HL-60 (cell line): ENCODE measurements around the gene SMIM1.
"Not testable (repeated sequence)": the region's sequence is repeated elsewhere in the genome, so short reads cannot be mapped to it uniquely, and the experiment has no call there.

Experiments
- DNase-seq, 2 experiments: peaks; one replicate each; pipeline ENCODE4 v3.0.0-alpha.2; 2010 to 2020; ENCODE audit warnings: low read depth in 1 of 2, low spot score in 1 of 2
- H3K27ac ChIP-seq: fragments of 250-450 bp; sonication (Bioruptor Pico); replicated peaks from 2 replicates; pipeline ENCODE4 v1.5.1; 2020; ENCODE audit warnings: mild to moderate bottlenecking, moderate library complexity
- H3K27me3 ChIP-seq: fragments of 250-450 bp; sonication (Bioruptor Pico); 2 replicates; pipeline ENCODE4 v1.5.1; 2021; ENCODE audit warnings: mild to moderate bottlenecking, moderate library complexity; ENCODE audit not compliant: insufficient read depth, poor library complexity, severe bottlenecking
- H3K4me3 ChIP-seq: replicated peaks from 2 replicates; pipeline ENCODE4 v1.5.1; 2011; ENCODE audit warnings: mild to moderate bottlenecking, control low read depth, low read length; ENCODE audit not compliant: insufficient read depth
- CTCF ChIP-seq: IDR thresholded peaks from one replicate; pipeline ENCODE4 v1.5.1; 2011; ENCODE audit warnings: low read length, control low read depth, inconsistent platforms; ENCODE audit not compliant: insufficient read depth
- GABPA ChIP-seq: IDR thresholded peaks from 2 replicates; pipeline ENCODE4 v1.6.1; 2012; ENCODE audit warnings: low read depth
- POLR2AphosphoS5 ChIP-seq: IDR thresholded peaks from 2 replicates; pipeline ENCODE4 v1.6.1; 2012; ENCODE audit warnings: low read depth
- SPI1 ChIP-seq: IDR thresholded peaks from 2 replicates; pipeline ENCODE4 v1.6.1; 2012; ENCODE audit warnings: low read depth, mild to moderate bottlenecking, borderline replicate concordance
- TF ChIP-seq, protein P1 (sequence below): IDR thresholded peaks from 2 replicates; pipeline ENCODE4 v1.6.1; 2012; ENCODE audit warnings: low read depth; ENCODE audit not compliant: insufficient replicate concordance

The SMIM1 gene

GRCh38 chr1:3796215-3797061 lies 23.9 kb downstream of the SMIM1 start, which contains the start of gene LRRC47:
TSS of gene LRRC47 (minus strand) at chr1:3796498. CDS start at chr1:3796476, 22 bp downstream.
- H3K27ac ChIP-seq = peak within 1 kb of the TSS; percentile 76
- DNase-seq = peak; percentile 83 to 95
- TF ChIP-seq, protein P1, sequence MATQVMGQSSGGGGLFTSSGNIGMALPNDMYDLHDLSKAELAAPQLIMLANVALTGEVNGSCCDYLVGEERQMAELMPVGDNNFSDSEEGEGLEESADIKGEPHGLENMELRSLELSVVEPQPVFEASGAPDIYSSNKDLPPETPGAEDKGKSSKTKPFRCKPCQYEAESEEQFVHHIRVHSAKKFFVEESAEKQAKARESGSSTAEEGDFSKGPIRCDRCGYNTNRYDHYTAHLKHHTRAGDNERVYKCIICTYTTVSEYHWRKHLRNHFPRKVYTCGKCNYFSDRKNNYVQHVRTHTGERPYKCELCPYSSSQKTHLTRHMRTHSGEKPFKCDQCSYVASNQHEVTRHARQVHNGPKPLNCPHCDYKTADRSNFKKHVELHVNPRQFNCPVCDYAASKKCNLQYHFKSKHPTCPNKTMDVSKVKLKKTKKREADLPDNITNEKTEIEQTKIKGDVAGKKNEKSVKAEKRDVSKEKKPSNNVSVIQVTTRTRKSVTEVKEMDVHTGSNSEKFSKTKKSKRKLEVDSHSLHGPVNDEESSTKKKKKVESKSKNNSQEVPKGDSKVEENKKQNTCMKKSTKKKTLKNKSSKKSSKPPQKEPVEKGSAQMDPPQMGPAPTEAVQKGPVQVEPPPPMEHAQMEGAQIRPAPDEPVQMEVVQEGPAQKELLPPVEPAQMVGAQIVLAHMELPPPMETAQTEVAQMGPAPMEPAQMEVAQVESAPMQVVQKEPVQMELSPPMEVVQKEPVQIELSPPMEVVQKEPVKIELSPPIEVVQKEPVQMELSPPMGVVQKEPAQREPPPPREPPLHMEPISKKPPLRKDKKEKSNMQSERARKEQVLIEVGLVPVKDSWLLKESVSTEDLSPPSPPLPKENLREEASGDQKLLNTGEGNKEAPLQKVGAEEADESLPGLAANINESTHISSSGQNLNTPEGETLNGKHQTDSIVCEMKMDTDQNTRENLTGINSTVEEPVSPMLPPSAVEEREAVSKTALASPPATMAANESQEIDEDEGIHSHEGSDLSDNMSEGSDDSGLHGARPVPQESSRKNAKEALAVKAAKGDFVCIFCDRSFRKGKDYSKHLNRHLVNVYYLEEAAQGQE = peak; percentile 33
- peak; percentile 95 for TF ChIP-seq GABPA
- no peak; the same call in 1 of the 2 replicates for TF ChIP-seq SPI1
- TF ChIP-seq POLR2AphosphoS5 = peak; percentile 80
- no peak for TF ChIP-seq CTCF
- H3K4me3 ChIP-seq = peak within 1 kb of the TSS; percentile 98
- no peaks in the 10 kb centered on the region for H3K27me3 ChIP-seq

DNA sequence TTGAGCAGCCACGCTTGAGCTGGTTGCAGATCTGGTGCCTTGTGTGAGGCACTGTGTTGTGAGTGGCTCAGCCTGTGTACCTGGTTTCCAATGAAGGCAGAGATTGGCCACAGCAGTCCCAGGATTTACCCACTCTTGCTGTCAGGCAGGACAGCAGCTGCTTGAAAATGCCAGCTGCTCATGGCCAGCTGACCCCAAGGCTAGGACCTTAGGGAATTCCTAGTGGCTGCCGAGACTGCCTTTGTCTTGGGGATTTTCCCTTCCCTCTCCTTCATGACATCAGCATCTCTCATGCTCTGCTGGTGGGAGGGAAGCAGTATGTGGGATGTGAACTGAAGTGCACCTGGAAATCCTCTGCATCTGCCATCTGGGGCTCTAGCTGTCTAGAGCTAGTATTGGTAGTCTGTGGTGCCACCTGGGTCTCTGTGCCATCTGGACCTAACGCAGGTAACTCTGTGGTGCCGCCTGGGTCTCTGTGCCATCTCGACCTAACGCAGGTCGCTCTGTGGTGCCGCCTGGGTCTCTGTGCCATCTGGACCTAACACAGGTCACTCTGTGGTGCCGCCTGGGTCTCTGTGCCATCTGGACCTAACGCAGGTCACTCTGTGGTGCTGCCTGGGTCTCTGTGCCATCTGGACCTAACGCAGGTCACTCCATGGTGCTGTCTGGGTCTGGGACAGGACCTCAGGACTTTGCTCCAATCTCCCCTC lies 27.6 kb downstream of the SMIM1 start:
- no peak for DNase-seq
- no peak overlapping the region for H3K27ac ChIP-seq
- no peak overlapping the region for H3K4me3 ChIP-seq
- no peaks in the 10 kb centered on the region for H3K27me3 ChIP-seq
- no peak for TF ChIP-seq POLR2AphosphoS5
- TF ChIP-seq, protein P1 = no peak
- no peak for TF ChIP-seq SPI1
- no peak for TF ChIP-seq CTCF
- TF ChIP-seq GABPA = no peak

GRCh38 chr1:3800795-3801194 lies 28.2 kb downstream of the SMIM1 start:
- H3K4me3 ChIP-seq, H3K27me3 ChIP-seq, H3K27ac ChIP-seq, DNase-seq: not testable (repeated sequence)

DNA sequence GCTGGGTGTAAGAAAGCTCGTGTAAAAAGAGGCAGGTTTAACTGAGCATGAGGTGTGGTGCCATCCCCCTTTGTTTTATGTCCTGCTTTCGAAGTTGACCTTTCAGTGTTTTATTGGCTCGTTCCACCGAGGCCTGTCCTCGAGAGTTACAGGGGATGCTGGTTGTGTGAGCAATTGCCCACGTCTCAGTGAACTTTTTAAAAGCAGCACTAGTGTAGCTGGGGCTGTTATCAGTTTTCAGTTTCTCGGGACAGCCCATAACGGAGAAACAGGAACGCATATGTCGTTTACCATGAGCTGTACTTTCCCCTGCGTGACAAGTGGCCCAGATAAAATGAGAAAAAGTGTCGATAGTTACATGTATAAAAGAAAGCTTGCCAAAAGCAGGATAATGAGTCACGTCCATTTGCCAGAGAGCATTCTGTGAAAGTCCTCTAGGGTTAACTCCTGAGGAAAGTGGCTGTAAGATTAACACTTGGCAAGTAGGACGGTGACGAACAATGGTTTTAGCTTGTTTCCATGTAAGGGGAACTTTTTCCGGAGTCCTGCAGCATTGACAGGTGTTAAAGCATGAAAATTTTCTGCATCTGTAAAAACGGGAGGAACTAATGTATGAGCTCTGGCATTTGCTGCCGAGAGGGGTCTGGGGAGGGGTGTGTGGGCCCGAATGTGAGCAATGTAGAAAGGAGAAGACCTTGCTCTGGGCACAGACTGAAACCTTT lies 31.5 kb downstream of the SMIM1 start:
- no peak overlapping the region for H3K27ac ChIP-seq
- TF ChIP-seq SPI1 (no peak), CTCF (no peak), POLR2AphosphoS5 (no peak), GABPA (no peak)
- TF ChIP-seq, protein P1 = no peak
- no peak overlapping the region for H3K4me3 ChIP-seq
- DNase-seq = no peak
- no peaks in the 10 kb centered on the region for H3K27me3 ChIP-seq

- not testable (repeated sequence) for H3K4me3 ChIP-seq, H3K27ac ChIP-seq
Observed at GRCh38 chr1:3804627-3804944, 32.0 kb downstream of the SMIM1 start.

More at GRCh38 chr1:3804627-3804944, 32.0 kb downstream of the SMIM1 start:
- H3K27me3 ChIP-seq, DNase-seq: not testable (repeated sequence)
